IMR-90 (cell line): ENCODE results near the gene ADGRB3. TPM values are rescaled to one million over a fixed set of nuclear protein-coding genes. Genes with fewer than 3 reads are reported as not detected.

ENCODE experiments used
- ATAC-seq: fragments of 200-7000 bp; cut with Tn5 transposase; 2 replicates; pipeline ENCODE4 v1.9.1; 2020; ENCODE audit warnings: low read depth, mild to moderate bottlenecking, moderate library complexity
- BruUV-seq: library from RNA; stranded (reverse); fragments of 400-500 nt; replicated peaks from 2 replicates; lab custom pipeline; 2021; lab: Mats Ljungman, UMichigan
- CTCF ChIA-PET: fragments of 300-600 bp; formaldehyde crosslinking; extraction: SDS; loops from one replicate; lab custom pipeline; 2021; ENCODE audit warnings: antibody characterized with exemption; lab: Yijun Ruan, JAX
- POLR2A ChIA-PET: fragments of 300-600 bp; sonication (Branson Sonifier 250); formaldehyde crosslinking; loops from one replicate; lab custom pipeline; 2022; ENCODE audit warnings: antibody characterized with exemption; ENCODE audit not compliant: unreplicated experiment; lab: Charles Lee
- DNase-seq: peaks from one replicate; pipeline ENCODE4 v3.0.0; 2013
- H2AFZ ChIP-seq: replicated peaks from 2 replicates; pipeline ENCODE3; 2013; ENCODE audit warnings: low read length, mild to moderate bottlenecking; ENCODE audit not compliant: poor library complexity
- H2AK5ac ChIP-seq: 2 replicates; pipeline ENCODE4 v1.6.1; 2013; ENCODE audit warnings: low read depth, low read length, inconsistent platforms
- H2AK9ac ChIP-seq: replicated peaks from 2 replicates; pipeline ENCODE3; 2013; ENCODE audit warnings: mild to moderate bottlenecking, low read depth, low read length, moderate library complexity; ENCODE audit not compliant: poor library complexity
- H2BK120ac ChIP-seq: 2 replicates; pipeline ENCODE4 v1.6.1; 2013; ENCODE audit warnings: low read depth, low read length, inconsistent platforms
- H2BK15ac ChIP-seq: 3 replicates; pipeline ENCODE4 v1.6.1; 2013; ENCODE audit warnings: low read depth, low read length, inconsistent platforms
- H2BK20ac ChIP-seq: 2 replicates; pipeline ENCODE4 v1.6.1; 2013; ENCODE audit warnings: low read depth, mild to moderate bottlenecking, inconsistent platforms, low read length, moderate library complexity
- H2BK5ac ChIP-seq: 2 replicates; pipeline ENCODE4 v1.6.1; 2013; ENCODE audit warnings: mild to moderate bottlenecking, low read depth, low read length, inconsistent platforms; ENCODE audit not compliant: poor library complexity, severe bottlenecking
- H3K14ac ChIP-seq: replicated peaks from 2 replicates; pipeline ENCODE4 v1.6.1; 2013; ENCODE audit warnings: low read depth, low read length, inconsistent platforms
- H3K18ac ChIP-seq: 2 replicates; pipeline ENCODE4 v1.6.1; 2013; ENCODE audit warnings: low read depth, low read length, control low read depth
- H3K23ac ChIP-seq: 2 replicates; pipeline ENCODE4 v1.6.1; 2013; ENCODE audit warnings: low read depth, low read length, inconsistent platforms
- H3K27ac ChIP-seq: 2 replicates; pipeline ENCODE4 v1.5.1; 2013; ENCODE audit warnings: mild to moderate bottlenecking, control low read depth, low read length; ENCODE audit not compliant: insufficient read depth
- H3K27me3 ChIP-seq: 2 replicates; pipeline ENCODE4 v1.6.1; 2013; ENCODE audit warnings: low read length; ENCODE audit not compliant: control insufficient read depth, insufficient read depth
- H3K36me3 ChIP-seq: 2 replicates; pipeline ENCODE4 v1.6.1; 2013; ENCODE audit warnings: low read length, mixed read lengths; ENCODE audit not compliant: control insufficient read depth, insufficient read depth
- H3K4ac ChIP-seq: 2 replicates; pipeline ENCODE4 v1.6.1; 2013; ENCODE audit warnings: low read depth, low read length, inconsistent platforms
- H3K4me1 ChIP-seq: 2 replicates; pipeline ENCODE4 v1.6.1; 2013; ENCODE audit warnings: low read length, mixed read lengths; ENCODE audit not compliant: control insufficient read depth, insufficient read depth
- H3K4me2 ChIP-seq: 2 replicates; pipeline ENCODE4 v1.6.1; 2013; ENCODE audit warnings: low read depth, mild to moderate bottlenecking, control low read depth, low read length, moderate library complexity
- H3K4me3 ChIP-seq: 2 replicates; pipeline ENCODE4 v1.5.1; 2013; ENCODE audit warnings: low read depth, mild to moderate bottlenecking, control low read depth, low read length, moderate library complexity; ENCODE audit not compliant: insufficient read depth
- H3K56ac ChIP-seq: 2 replicates; pipeline ENCODE4 v1.6.1; 2013; ENCODE audit warnings: low read length, inconsistent platforms; ENCODE audit not compliant: insufficient read depth; ENCODE audit errors: extremely low read depth
- H3K79me1 ChIP-seq, 2 experiments: 2 replicates each; pipeline ENCODE4 v1.6.1; 2013; ENCODE audit warnings: low read length in 2 of 2, inconsistent platforms in 1 of 2, low read depth in 1 of 2
- H3K9ac ChIP-seq: 2 replicates; pipeline ENCODE4 v1.6.1; 2013; ENCODE audit warnings: low read depth, low read length, control low read depth
- H3K9me1 ChIP-seq: 2 replicates; pipeline ENCODE4 v1.6.1; 2013; ENCODE audit warnings: low read length, inconsistent platforms; ENCODE audit not compliant: insufficient read depth
- H3K9me3 ChIP-seq: 2 replicates; pipeline ENCODE4 v1.6.1; 2013; ENCODE audit warnings: low read length; ENCODE audit not compliant: control insufficient read depth, insufficient read depth
- H4K20me1 ChIP-seq: 2 replicates; pipeline ENCODE4 v1.6.1; 2013; ENCODE audit warnings: low read length, inconsistent platforms; ENCODE audit not compliant: insufficient read depth
- H4K5ac ChIP-seq: 2 replicates; pipeline ENCODE4 v1.6.1; 2013; ENCODE audit warnings: mild to moderate bottlenecking, low read depth, low read length, control low read depth
- H4K8ac ChIP-seq, 2 experiments: 2 replicates each; pipeline ENCODE4 v1.6.1; 2013; ENCODE audit warnings: low read depth in 2 of 2, low read length in 2 of 2, control low read depth in 1 of 2, inconsistent platforms in 1 of 2
- H4K91ac ChIP-seq: 2 replicates; pipeline ENCODE4 v1.6.1; 2013; ENCODE audit warnings: low read depth, low read length, inconsistent platforms; ENCODE audit not compliant: insufficient read depth
- BHLHE40 ChIP-seq: fragments of 150-350 bp; IDR thresholded peaks from 2 replicates; pipeline ENCODE4 v1.6.1; 2016; ENCODE audit warnings: mild to moderate bottlenecking, low read depth, low read length
- CEBPB ChIP-seq: IDR thresholded peaks from 2 replicates; pipeline ENCODE4 v1.6.1; 2012; ENCODE audit warnings: low read depth, low read length, improper control_type of control experiment
- CHD1 ChIP-seq: IDR thresholded peaks from 2 replicates; pipeline ENCODE4 v1.6.1; 2012; ENCODE audit warnings: low read depth, low read length, improper control_type of control experiment
- CTCF ChIP-seq: conservative IDR thresholded peaks from 2 replicates; pipeline ENCODE4 v1.5.1; 2012; ENCODE audit warnings: mild to moderate bottlenecking, low read depth, low read length, improper control_type of control experiment
- ELK1 ChIP-seq: fragments of 150-350 bp; IDR thresholded peaks from 2 replicates; pipeline ENCODE4 v1.6.1; 2016; ENCODE audit warnings: low read depth, mild to moderate bottlenecking, low read length, moderate library complexity, borderline replicate concordance
- FOS ChIP-seq: fragments of 150-350 bp; IDR thresholded peaks from 2 replicates; pipeline ENCODE4 v1.6.1; 2016; ENCODE audit warnings: low read depth, low read length
- MAFK ChIP-seq: IDR thresholded peaks from 2 replicates; pipeline ENCODE4 v1.6.1; 2012; ENCODE audit warnings: low read depth, low read length, improper control_type of control experiment
- MAZ ChIP-seq: IDR thresholded peaks from 2 replicates; pipeline ENCODE4 v1.6.1; 2012; ENCODE audit warnings: low read depth, mild to moderate bottlenecking, low read length, improper control_type of control experiment, moderate library complexity, borderline replicate concordance
- MXI1 ChIP-seq: IDR thresholded peaks from 2 replicates; pipeline ENCODE4 v1.6.1; 2012; ENCODE audit warnings: low read depth, mild to moderate bottlenecking, low read length, moderate library complexity, borderline replicate concordance
- NFE2L2 ChIP-seq: fragments of 150-350 bp; IDR thresholded peaks from 2 replicates; pipeline ENCODE4 v1.6.1; 2016; ENCODE audit warnings: low read depth, mild to moderate bottlenecking, low read length
- POLR2A ChIP-seq: IDR thresholded peaks from 2 replicates; pipeline ENCODE4 v1.6.1; 2012; ENCODE audit warnings: mild to moderate bottlenecking, low read depth, low read length
- RAD21 ChIP-seq: IDR thresholded peaks from 2 replicates; pipeline ENCODE4 v1.6.1; 2012; ENCODE audit warnings: low read length, improper control_type of control experiment
- RCOR1 ChIP-seq: IDR thresholded peaks from 2 replicates; pipeline ENCODE4 v1.6.1; 2012; ENCODE audit warnings: mild to moderate bottlenecking, low read length, improper control_type of control experiment; ENCODE audit not compliant: insufficient replicate concordance
- RFX5 ChIP-seq: IDR thresholded peaks from 2 replicates; pipeline ENCODE4 v1.8.0; 2012; ENCODE audit warnings: low read depth, mild to moderate bottlenecking, low read length, moderate library complexity
- SMC3 ChIP-seq: fragments of 150-350 bp; IDR thresholded peaks from 2 replicates; pipeline ENCODE4 v1.6.1; 2016; ENCODE audit warnings: low read depth, mild to moderate bottlenecking, antibody characterized with exemption, low read length, moderate library complexity
- WGBS, 2 experiments: methylation state at CpG; one replicate each; pipeline versions ENCODE4 v1.1.5 to v1.1.7; 2013; ENCODE audit warnings: missing lambda C conversion rate in 2 of 2; ENCODE audit not compliant: insufficient read length in 1 of 2; ENCODE audit errors: extremely low coverage in 2 of 2; 5-methylcytosine and 5-hydroxymethylcytosine counted together
- dilution Hi-C: fragments of 300-500 bp; cut with HindIII; formaldehyde crosslinking; loops from one replicate; pipeline ENCODE4 v1.14.3; 2018; ENCODE audit warnings: low sequenced_read_pairs; ENCODE audit not compliant: unreplicated experiment
- in situ Hi-C: fragments of 300-500 bp; cut with MboI; formaldehyde crosslinking; loops from 3 replicates; pipeline ENCODE4 v1.14.3; 2019; ENCODE audit warnings: low sequenced_read_pairs, inconsistent platforms, mixed read lengths
- intact Hi-C: fragments of 100-400 bp; cut with micrococcal nuclease; formaldehyde crosslinking; loops from 2 replicates; pipeline ENCODE4 v1.10.0; 2022
- polyA plus RNA-seq, 3 experiments: library from polyadenylated mRNA; depleted of rRNA; stranded (reverse); fragments of >200 nt; gene quantifications; 2 replicates each; pipeline ENCODE4 v1.2.3, GENCODE V29; 2012; ENCODE audit warnings: low replicate concordance in 1 of 3
- total RNA-seq: library from RNA; depleted of rRNA; stranded (reverse); fragments of >200 nt; gene quantifications from 2 replicates; pipeline ENCODE4 v1.2.3, GENCODE V29; 2012
- TF ChIP-seq, protein P1 (sequence below): fragments of 150-350 bp; IDR thresholded peaks from 2 replicates; pipeline ENCODE4 v1.6.1; 2017; ENCODE audit warnings: mild to moderate bottlenecking, antibody characterized with exemption, low read length, low read depth

The ADGRB3 gene
- total and polyA plus RNA-seq, 2 of the 4 experiments (the other 2 are of a cell fraction): not detected

GRCh38 chr6:68958327-68958726 lies 323.2 kb downstream of the ADGRB3 start:
- Histone ChIP-seq H2BK20ac (no peak overlapping the region), H3K9ac (no peak overlapping the region), H3K27me3 (no peaks in the 10 kb centered on the region), H3K56ac (no peak overlapping the region), H3K18ac (no peak overlapping the region), H2AK5ac (no peak overlapping the region), H2BK15ac (no peak overlapping the region), H2BK5ac (no peak overlapping the region), H4K8ac (no peak overlapping the region), H4K91ac (no peak overlapping the region), H2BK120ac (no peak overlapping the region), H3K4ac (no peak overlapping the region), H3K9me3 (no peaks in the 10 kb centered on the region), H2AFZ (no peak overlapping the region), H4K5ac (no peak overlapping the region), H3K36me3 (no peaks in the 10 kb centered on the region), H3K27ac (no peak overlapping the region), H3K9me1 (no peaks in the 10 kb centered on the region), H3K79me1 (no peaks in the 10 kb centered on the region), H3K14ac (no peak overlapping the region), H3K4me1 (no peaks in the 10 kb centered on the region), H4K20me1 (no peaks in the 10 kb centered on the region), H3K4me2 (no peak overlapping the region), H3K4me3 (no peak overlapping the region), H3K23ac (no peak overlapping the region), H2AK9ac (no peak overlapping the region)
- DNase-seq (no peak), ATAC-seq (no peak)
- dilution Hi-C loops: no loop called here
- CTCF ChIA-PET: no interaction called here
- POLR2A ChIA-PET: no interaction called here
- in situ Hi-C loops: loop anchor here (25.0 kb wide), 1 partner anchor 321 kb away; the partner anchor contains the start of gene ADGRB3
- BruUV-seq: no TSS peak
- no CpG with 5 or more reads among the region's 2 CpGs for WGBS, 2 experiments
- intact Hi-C loops: loop anchor here (10.0 kb wide), 1 partner anchor 1146 kb away; no protein-coding TSS in a partner anchor
- TF ChIP-seq SMC3 (no peak), MXI1 (no peak), RFX5 (no peak), CEBPB (no peak), RAD21 (no peak), POLR2A (no peak), MAZ (no peak), MAFK (no peak), FOS (no peak), RCOR1 (no peak), BHLHE40 (no peak), CTCF (no peak), ELK1 (no peak), CHD1 (no peak), NFE2L2 (no peak)
- TF ChIP-seq, protein P1, sequence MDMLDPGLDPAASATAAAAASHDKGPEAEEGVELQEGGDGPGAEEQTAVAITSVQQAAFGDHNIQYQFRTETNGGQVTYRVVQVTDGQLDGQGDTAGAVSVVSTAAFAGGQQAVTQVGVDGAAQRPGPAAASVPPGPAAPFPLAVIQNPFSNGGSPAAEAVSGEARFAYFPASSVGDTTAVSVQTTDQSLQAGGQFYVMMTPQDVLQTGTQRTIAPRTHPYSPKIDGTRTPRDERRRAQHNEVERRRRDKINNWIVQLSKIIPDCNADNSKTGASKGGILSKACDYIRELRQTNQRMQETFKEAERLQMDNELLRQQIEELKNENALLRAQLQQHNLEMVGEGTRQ: no peak
